Hematopoietic multipotent progenitor cell treated with erythropoietin and hydrocortisone succinate and interleukin-3 and kit ligand, for 17 days (in vitro differentiated cells): ENCODE data around the gene REG3A.

Experiments
- DNase-seq: peaks from one replicate; pipeline ENCODE4 v3.0.0-alpha.2; 2015; ENCODE audit warnings: low spot score

The REG3A gene

DNA sequence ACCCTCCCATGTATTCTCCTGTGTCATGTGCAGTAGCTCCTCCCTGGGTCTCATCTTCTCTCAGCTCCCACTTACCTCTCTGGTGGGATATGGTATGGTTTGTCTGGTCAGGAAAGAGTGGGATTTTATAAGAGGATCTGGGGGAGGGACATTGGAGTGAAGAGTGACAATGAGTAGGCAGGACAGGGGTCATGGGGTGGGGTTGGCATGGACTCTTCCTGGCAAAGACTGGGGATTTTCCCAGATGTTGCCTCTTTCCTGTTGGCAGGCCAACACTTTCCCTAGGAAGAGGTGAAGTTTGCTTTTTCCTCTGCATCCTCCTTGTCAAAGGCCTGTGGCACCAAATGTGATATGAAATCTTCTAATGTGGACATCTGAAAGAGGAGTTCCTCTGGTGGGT is at the start of gene REG3A:
Gene REG3A (minus strand): TSS at position 101 of the 400 bp plus-strand sequence. CDS start 348 bp downstream, outside the sequence.
- DNase-seq: no peak

DNA sequence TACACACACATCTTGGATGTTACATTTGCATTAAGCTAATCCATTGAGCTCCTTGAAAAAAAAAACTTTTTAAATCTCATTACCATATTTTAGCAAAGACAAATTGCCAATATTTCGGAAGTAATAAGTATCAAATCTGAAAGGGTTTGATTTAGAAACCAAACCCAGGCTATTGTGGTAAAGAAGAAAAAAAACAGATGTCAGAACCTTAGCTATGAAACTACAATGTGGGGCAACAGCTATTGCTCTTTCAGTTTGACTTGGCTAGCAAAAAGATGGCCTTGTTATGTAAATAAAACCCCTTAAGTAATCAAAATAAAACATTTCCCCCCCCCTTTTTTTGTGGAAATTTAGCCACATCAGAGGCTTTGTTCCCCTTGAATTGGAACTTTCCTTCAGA is 41.2 kb upstream of the REG3A start:
- no peak for DNase-seq

DNA sequence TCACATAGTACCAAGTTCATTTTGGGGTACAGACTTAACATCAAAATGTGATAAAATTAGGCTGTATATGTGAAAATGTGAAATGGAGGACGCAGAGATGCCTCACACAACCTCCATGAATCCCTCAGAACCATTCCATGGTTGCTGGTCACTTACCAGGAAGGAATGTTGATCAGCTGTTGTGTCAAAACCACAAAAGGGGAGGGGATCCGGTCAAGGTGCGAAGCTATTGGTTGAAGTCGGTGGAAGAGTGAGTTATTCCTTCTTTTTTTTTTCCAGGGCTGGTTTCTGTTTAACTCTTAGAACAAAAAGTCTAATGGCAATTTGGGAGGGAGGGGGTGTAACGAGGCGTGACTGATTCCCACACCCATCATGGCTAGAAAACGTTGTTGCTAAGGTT is 32.3 kb upstream of the REG3A start:
- DNase-seq: no peak

DNA sequence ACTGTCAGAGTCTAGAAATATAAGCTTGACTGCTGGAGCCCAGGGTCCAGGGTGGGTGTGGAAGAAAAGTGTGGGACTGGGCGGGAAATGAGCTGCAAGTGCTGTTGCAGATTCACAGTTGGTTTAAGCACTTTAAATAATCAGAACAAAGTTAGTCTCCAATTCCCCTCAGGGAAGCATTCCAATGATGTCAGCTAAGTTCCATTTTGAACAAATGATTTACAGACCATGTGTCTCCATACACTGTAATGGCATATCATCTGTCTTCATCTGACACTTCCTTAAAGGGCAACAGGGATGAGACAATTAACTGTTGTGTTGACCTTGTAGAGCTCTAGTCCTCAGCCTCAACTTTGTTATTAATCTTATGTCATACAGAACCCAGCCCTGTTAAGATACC is 31.5 kb upstream of the REG3A start:
- DNase-seq: no peak

DNA sequence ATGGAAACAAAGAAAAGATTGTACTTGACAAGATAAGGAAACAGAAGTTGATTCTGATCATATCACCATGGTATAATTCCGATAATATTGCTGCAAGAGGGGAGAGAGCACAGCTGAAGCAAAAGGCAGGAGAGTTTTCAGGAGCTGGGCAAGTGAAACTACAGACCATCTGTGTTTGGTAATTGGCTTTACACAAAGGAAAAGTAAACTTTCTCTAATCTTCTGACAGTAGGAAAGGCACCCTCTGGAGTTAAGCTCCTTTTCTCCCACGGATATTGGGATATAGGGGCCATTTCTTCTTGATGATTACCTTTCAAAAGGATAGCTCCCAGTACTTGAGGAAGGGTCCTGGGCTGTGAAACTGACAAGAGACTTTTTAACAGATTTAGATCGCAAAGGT is 29.9 kb upstream of the REG3A start:
- no peak for DNase-seq

DNA sequence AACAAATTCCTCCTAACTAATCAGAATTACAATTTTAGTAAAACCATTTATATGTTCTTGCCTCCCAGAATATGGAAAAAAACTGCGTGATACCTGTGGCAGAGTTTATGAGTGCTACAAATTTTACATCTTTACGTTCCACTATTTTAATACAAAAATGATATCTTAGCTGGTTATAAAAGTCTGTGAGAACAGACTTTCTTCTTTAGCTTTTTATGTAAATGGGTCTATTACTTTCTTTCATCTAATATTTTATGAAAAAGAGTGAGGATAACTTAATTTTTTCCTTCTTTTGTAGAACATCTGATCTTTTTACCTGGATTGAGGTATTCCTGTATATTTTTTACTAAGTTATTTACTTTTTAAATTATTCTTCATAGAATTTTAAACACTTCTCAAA is 22.1 kb upstream of the REG3A start:
- no peak for DNase-seq

DNA sequence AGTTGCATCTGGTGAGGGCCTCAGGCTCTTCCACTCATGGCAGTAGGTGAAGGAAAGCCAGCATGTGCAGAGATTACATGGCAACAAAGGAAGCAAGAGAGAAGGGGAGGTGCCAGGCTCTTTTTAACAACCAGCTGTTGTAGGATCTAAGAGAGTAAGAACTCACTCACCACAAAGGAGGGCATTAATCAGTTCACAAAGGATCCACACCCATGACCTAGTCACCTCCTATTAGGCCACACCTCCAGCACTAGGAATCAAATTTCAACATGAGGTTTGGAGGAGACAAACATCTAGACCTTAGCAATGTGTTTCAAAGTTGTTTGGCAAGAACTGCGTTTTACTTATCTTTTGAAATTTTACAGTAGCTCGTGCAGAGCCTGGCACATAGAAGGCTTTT is 20.5 kb upstream of the REG3A start:
- no peak for DNase-seq

DNA sequence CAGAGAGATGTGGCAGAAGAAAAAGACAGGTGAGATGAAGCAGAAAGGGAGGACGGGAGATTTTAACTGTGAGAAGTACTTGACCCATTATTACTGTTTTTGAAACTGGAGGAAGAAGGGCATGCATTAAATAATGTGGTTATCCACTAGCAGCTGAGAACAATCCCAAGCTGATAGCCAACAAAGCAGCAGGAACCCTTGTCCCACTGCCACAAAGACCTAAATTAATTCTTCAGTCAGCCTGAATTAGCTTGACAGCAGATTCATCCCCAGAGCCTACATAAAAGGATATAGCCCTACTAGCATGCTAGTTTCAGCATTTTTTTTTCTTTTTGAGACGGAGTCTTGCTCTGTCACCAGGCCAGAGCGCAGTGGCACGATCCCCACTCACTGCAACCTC is 19.5 kb upstream of the REG3A start:
- DNase-seq: no peak

DNA sequence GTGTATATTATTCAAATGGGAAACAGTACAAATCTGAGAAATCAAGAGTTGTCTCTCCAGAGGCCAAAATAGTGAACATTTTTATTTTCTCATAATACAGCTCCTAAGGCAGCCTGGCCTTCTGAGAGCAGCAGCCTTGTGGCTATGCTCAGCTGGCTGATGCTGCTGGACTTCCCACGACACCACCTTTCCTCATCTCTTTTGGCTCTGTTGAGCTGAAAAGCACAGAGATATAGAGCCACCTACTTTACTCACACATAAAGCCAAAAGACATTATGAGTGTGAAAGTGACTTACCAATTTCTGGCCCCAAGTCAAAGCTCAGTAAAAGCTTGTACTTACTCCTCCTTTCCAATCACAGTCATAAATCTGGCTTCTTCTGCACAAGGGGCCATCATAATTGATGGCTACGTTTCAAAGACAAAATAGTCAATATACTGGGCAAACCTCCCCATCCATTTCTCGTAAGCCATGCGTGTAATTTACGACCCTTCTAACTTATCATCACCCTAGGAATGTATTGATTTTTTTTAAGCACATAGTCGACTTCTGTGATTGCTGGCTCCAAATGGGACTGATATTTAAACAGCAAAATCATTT is 18.6 kb upstream of the REG3A start:
- no peak for DNase-seq

DNA sequence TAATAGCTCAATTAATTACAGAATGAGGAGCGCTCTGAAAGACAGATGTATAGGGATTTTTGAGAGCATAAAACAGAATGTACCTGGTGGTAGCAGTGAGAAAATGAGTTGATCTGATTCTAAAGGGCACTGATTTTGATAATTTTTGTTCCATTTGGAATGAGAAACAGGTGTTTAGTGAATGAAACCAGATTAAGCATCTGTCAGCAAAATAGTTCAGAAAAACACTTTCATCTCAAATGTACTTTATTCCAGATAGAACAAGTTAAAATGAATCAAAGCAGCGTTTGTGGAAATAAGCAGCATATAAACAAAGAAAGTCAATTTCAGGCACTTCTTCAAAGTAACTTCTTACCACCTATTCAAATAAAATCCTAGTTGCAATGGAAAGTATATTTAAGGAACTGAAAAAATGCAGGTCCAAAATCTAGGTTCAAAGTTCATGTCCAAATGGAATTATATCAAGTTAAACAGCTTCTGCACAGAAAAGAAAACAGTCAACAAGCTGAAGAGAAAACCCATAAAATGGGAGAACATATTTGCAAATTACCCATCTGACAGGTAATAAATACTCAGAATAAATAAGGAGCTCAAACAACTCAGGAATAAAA is 11.9 kb upstream of the REG3A start:
- DNase-seq: no peak

DNA sequence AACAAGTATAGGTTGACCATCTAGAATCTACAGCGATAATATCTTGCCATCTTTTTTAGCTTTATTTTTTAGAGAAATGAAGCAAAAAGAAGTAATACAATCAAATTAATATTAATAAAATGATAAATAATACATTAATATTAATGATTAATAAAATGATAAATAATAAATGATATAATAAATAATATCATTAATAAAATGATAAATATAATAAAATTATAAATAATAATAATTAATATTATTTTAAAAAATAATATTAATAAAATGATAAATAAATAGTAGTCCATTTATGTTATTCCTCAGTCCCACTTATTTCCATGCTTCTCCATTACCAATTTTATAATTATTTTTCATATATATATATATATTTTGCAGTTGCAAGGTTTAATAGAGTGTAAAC is 3.2 kb upstream of the REG3A start:
- DNase-seq: no peak

DNA sequence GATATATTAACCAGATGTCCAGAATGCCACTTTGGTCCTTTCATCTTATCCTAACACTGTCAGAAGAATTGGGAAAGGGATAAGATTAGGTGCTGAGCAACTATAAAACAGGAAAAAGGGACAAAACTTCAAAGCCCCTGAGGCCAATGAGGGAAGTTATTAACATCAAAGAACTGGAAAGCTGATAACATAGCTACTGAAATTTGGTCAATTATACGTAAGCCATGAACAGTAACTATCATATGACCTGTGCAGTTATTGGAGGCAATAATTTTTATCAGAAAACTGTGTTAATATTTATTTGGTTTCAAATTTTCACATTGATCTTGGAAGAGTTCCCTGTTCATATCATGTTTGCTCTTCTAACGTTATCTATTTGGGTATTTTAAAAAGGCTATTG is 2.6 kb upstream of the REG3A start:
- no peak for DNase-seq

DNA sequence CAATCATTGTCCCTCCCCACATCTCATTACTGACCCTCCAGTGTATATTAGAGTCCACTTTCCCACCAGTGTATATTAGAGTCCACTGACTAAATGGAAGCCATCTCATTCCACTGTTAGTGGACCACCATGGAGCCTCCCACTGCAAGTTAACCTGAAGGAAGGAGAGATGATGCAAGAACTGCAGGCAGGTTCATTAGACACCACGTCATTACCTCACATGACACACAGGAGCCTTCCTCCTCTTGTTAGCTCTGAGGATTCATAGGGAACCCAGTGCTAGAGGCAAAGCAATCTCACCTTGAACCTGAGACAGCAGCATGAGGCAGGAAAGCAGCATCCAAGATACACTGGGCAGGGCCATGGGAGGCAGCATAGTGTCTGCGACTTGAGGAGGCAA is 523 bp downstream of the REG3A start:
- no peak for DNase-seq

DNA sequence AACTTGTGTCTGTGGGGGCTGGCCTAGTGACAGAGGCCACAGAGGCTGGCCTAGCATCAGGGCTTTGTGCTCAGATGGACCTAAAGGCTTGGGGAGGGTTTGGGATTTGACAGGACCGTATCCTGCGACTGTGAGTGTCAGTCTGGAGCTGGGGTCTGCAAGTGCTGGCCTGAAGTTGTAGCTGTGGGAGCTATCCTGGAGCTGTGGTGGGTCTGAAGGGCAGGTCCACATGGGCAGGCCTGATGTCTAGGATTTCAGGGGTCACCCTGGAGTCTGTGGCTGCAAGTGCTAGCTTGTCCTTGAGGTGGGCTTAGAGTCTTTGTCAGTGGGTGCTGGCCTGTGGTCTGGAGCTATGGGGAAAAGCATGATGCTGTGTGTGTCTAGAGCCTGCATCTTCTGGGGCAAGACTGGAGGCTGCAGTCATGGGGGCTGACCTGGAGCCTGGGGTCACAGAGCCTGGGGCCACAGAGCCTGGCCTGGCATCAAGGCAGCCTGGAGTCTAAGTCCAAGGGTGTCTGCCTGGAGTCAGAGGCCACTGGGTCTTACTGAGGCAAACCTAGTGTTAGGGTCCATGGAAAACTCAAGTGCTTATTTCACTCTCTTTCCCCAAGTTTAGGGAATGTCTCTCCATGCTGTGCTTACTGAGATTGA is 3.6 kb downstream of the REG3A start:
- DNase-seq: no peak

DNA sequence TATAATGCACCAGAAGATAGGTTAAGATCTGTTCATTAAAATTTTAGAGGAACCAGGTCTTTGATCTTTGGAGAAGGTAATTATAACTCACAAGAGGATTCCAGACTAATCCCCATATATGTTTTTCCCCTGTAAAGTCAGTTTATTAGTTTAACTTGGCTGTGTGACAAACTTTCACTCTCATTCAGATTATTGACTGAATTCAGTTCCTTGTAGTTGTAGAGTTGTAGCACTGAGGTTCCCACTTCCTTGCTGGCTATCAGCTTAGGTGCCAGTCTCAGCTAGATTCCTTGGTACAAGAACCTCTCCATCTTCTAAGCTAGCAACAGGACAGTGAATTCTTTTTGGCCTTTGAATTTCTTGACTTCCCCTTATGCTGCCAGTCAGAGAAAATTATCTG is 20.1 kb downstream of the REG3A start:
- no peak for DNase-seq

DNA sequence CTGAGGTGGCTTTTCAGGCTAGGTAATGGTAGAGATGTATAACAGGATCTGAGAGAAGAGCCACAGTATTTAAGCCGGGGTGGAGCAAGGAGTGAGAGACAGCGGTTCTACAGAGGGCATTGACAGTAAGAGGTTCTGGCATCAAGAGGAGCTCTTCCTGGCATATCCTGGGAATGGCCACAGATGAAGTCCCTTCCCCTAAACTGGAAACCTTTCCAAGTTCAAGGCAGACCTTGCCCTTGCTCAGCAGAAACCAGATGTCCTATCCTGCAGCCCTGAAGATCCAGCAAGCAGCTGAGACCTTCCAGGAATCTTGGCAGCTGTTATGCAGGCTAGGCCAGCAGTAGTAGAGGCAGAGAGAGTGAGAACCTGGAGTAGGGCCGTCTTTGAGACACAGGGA is 21.2 kb downstream of the REG3A start:
- no peak for DNase-seq

DNA sequence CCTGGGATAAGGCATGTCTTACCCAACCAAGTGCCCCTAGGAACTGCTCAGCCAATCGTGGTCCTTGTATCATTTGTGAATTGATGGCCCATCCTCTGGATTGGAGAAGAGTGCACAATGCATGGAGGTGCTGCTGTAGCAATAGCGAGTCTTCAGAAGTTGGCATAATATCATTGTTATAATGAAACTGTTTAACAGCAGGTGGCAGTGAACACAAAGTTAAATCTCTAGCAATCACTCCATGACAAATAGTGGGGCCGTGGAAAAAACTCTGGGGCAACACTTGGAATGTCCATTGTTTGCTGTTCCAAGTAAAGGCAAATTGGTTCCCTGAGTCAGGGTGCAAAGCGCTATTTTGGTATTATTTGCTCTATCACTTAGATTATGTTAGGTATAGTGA is 27.9 kb downstream of the REG3A start:
- no peak for DNase-seq

DNA sequence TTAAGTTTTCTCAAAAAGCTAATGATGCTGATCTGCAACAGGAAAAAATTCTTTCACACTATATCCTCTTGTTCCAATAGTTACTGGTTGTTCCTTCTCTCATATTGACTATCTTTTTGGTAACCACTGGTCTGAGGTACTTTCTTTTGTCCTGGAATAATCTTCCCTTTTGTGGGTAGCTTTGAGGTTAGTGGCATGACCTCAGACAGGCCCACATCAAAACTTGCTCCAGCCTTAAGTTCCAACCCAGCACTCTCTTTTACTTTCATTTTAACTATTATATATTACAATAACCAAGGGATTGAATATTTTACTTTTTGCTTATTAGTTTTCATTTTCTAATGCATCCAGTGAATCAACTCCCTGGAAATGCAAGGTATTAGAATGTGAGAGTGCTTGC is 29.7 kb downstream of the REG3A start:
- no peak for DNase-seq

DNA sequence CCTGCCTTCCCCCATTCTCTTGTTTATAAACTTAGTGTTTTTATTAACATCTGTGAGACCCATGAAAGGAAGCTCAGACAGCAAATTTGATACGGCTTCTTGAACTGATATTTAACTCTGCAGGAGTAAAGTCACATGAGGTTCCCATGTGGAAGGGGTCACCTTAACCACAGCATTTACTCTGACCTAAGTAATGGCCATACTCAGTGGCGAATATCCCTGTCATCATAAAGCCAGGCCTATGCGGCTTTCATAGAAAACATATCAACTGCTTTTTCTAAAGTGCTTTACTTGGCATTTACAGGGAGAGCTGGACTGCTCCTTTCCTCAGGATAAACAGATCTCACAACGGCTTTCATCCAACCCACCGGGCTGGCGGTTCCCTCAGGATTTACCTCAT is 30.3 kb downstream of the REG3A start:
- no peak for DNase-seq

DNA sequence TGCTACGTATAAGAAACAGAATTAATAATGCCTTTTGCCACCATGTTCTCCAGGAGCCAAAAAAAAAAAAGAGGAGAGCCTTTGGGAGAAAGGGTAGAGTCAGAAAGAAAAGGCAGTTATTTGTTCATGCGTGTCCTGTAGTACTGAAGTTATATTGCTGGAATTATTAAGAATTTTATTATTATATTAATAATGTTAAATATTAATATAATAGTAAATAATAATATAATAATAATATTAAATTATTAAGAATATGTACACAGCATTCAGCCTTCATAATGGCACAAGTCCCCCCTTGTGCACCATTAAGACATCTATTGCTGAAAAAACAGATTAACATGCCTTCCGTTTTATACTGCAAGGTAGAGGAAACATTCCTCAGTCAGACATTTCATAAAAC is 31.1 kb downstream of the REG3A start:
- DNase-seq: no peak

DNA sequence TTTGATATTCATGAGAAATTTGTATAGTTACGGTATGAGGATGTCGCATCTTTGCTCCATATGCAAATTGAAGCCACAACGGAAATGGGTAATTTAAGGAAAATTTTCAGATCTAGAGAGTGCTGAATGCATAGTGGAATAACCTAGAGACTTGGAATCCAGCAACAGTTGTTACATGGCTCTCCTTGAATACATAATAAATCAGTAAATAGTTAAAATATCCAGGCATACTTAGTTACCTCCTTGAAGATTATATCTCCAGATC is 33.9 kb downstream of the REG3A start:
- DNase-seq: no peak

DNA sequence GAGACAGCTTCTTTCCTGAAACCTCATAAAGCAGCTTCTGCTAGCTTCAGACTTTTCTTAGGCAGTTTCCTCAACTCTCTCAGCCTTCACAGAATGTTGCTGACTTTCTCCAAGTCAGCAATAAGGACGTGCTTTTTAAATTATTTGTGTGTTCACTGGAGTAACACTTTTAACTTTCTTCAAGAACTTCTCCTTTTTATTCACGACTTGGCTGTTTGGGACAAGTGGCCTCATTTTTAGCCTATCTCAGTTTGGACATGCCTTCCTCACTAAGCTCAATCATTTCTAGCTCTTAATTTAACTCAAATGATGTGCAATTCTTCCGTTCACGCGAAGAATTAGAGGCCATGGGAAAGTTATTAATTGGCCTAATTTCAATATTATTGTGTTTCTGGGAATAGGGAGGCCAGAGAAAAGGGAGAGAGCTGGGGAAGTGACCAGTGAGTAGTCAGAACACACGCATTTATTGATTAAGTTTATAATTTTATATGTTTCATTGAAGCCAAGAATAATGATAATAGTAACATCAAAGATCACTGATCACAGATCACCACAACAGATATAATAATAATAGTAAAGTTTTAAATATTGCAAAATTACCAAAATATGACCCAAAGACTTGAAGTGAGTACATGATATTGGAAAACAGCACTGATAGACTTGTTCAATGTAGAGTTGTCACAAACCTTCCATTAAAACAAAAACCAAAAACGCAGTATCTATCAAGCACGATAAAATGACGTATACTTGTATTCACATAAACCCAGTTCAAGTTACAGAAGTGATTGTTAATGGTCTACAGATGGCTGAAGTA is 34.4 kb downstream of the REG3A start:
- no peak for DNase-seq

DNA sequence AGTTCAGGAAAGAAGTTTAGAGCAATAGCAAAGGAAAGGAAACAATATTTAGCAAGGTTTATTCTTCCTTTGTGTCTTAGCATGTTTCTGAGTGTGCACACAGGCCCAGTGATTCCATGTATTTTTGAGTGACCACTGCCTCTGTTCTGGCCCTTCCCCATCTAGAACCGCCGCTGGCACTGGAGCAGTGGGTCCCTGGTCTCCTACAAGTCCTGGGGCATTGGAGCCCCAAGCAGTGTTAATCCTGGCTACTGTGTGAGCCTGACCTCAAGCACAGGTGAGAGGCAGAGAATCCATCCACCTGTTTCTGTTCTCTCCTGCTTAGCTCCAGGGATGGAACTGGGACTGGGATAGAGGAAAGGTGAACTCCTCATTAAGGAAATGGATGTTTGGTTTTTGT is 36.9 kb downstream of the REG3A start:
- no peak for DNase-seq
